CD14-positive monocyte (primary cell): ENCODE measurements around the gene STAC3. TPM values are rescaled to one million over a fixed set of nuclear protein-coding genes. Genes with fewer than 3 reads are reported as not detected.

Experiments used
- DNase-seq, 3 donors: peaks; one replicate each; pipeline ENCODE4 v3.0.0-alpha.2; 2011 to 2022
- H2AFZ ChIP-seq: 2 replicates; pipeline ENCODE4 v1.6.0; 2012; ENCODE audit warnings: mild to moderate bottlenecking, low read depth, low read length, inconsistent platforms; ENCODE audit not compliant: insufficient read depth, poor library complexity, severe bottlenecking
- H3K27ac ChIP-seq, 2 donors: 1 replicate in 1 of 2; 2 replicates in 1 of 2; pipeline ENCODE4 v1.5.1; 2012 to 2013; ENCODE audit warnings: low read length in 2 of 2, control low read depth in 1 of 2, inconsistent platforms in 1 of 2, low read depth in 1 of 2, mild to moderate bottlenecking in 1 of 2
- H3K27me3 ChIP-seq, 2 donors: one replicate each; pipeline versions ENCODE4 v1.6.0 to v1.6.1; 2011 to 2013; ENCODE audit warnings: low read length in 2 of 2; ENCODE audit not compliant: control insufficient read depth in 2 of 2, insufficient read depth in 2 of 2
- H3K36me3 ChIP-seq, 2 donors: replicated peaks in 1 of 2; 1 replicate in 1 of 2; 2 replicates in 1 of 2; pipeline versions ENCODE4 v1.5.1 to v1.6.1; 2012 to 2013; ENCODE audit warnings: low read length in 2 of 2, control low read depth in 1 of 2, inconsistent platforms in 1 of 2, mild to moderate bottlenecking in 1 of 2; ENCODE audit not compliant: insufficient read depth in 2 of 2, control insufficient read depth in 1 of 2
- H3K4me1 ChIP-seq, 2 donors: 1 replicate in 1 of 2; 2 replicates in 1 of 2; pipeline versions ENCODE4 v1.5.1 to v1.6.1; 2012 to 2013; ENCODE audit warnings: low read length in 2 of 2, control low read depth in 1 of 2, inconsistent platforms in 1 of 2, mild to moderate bottlenecking in 1 of 2, moderate library complexity in 1 of 2; ENCODE audit not compliant: insufficient read depth in 2 of 2, control insufficient read depth in 1 of 2
- H3K4me2 ChIP-seq: replicated peaks from 2 replicates; pipeline ENCODE3; 2012; ENCODE audit warnings: low read length, moderate library complexity, mild to moderate bottlenecking; ENCODE audit not compliant: poor library complexity, severe bottlenecking; ENCODE audit errors: extremely low read depth
- H3K4me3 ChIP-seq, 3 experiments: fragments of 200-600 bp in 1 of 3; sonication (generic) in 1 of 3; replicated peaks in 1 of 3; 1 replicate in 2 of 3; 2 replicates in 1 of 3; pipeline ENCODE4 v1.5.1; 2011 to 2013; ENCODE audit warnings: low read length in 3 of 3, mild to moderate bottlenecking in 3 of 3, control low read depth in 2 of 3, low read depth in 2 of 3, inconsistent platforms in 1 of 3, moderate library complexity in 1 of 3
- H3K79me2 ChIP-seq: 2 replicates; pipeline ENCODE4 v1.6.0; 2012; ENCODE audit warnings: mild to moderate bottlenecking, control low read depth, inconsistent platforms, low read length, moderate library complexity; ENCODE audit not compliant: insufficient read depth
- H3K9ac ChIP-seq: 2 replicates; pipeline ENCODE4 v1.6.0; 2017; ENCODE audit warnings: low read length, mild to moderate bottlenecking; ENCODE audit not compliant: insufficient read depth, poor library complexity, severe bottlenecking
- H3K9me3 ChIP-seq, 2 donors: replicated peaks in 1 of 2; 1 replicate in 1 of 2; 2 replicates in 1 of 2; pipeline versions ENCODE4 v1.5.1 to v1.6.1; 2012 to 2013; ENCODE audit warnings: low read length in 2 of 2, control low read depth in 1 of 2; ENCODE audit not compliant: control insufficient read depth in 1 of 2, insufficient read depth in 1 of 2
- H4K20me1 ChIP-seq: 2 replicates; pipeline ENCODE4 v1.6.0; 2012; ENCODE audit warnings: mild to moderate bottlenecking, low read length, control low read depth, moderate library complexity; ENCODE audit not compliant: insufficient read depth
- H3K27ac Mint-ChIP-seq, 7 donors: one replicate each; pipeline ENCODE4 v1.8.0; 2020; ENCODE audit warnings: mild to moderate bottlenecking in 7 of 7, mixed read lengths in 7 of 7, moderate library complexity in 6 of 7, inconsistent platforms in 2 of 7
- H3K27me3 Mint-ChIP-seq, 3 donors: one replicate each; pipeline ENCODE4 v1.8.0; 2021 to 2022; ENCODE audit warnings: low read depth in 3 of 3, mild to moderate bottlenecking in 3 of 3, mixed read lengths in 3 of 3, moderate library complexity in 3 of 3, inconsistent platforms in 1 of 3
- H3K36me3 Mint-ChIP-seq, 2 donors: one replicate each; pipeline ENCODE4 v1.8.0; 2020; ENCODE audit warnings: mixed read lengths in 2 of 2, inconsistent platforms in 1 of 2, mild to moderate bottlenecking in 1 of 2
- H3K4me1 Mint-ChIP-seq: one replicate; pipeline ENCODE4 v1.8.0; 2020; ENCODE audit warnings: mild to moderate bottlenecking, mixed read lengths
- H3K4me3 Mint-ChIP-seq, 2 donors: one replicate each; pipeline ENCODE4 v1.8.0; 2020; ENCODE audit warnings: mild to moderate bottlenecking in 2 of 2, mixed read lengths in 2 of 2, moderate library complexity in 1 of 2
- H3K9me3 Mint-ChIP-seq, 7 donors: one replicate each; pipeline ENCODE4 v1.8.0; 2020 to 2022; ENCODE audit warnings: mixed read lengths in 7 of 7, mild to moderate bottlenecking in 6 of 7, moderate library complexity in 6 of 7, inconsistent platforms in 2 of 7
- WGBS: methylation state at CpG from one replicate; pipeline ENCODE4 v1.1.5; 2013; ENCODE audit warnings: missing lambda C conversion rate; ENCODE audit not compliant: insufficient coverage; 5-methylcytosine and 5-hydroxymethylcytosine counted together
- intact Hi-C, 2 donors: fragments of 100-400 bp; cut with micrococcal nuclease; formaldehyde crosslinking; loops; one replicate each; pipeline versions ENCODE4 v1.15.0 to v1.15.1; 2023
- polyA plus RNA-seq, 3 donors: library from polyadenylated mRNA; depleted of rRNA in 1 of 3; unstranded in 2 of 3; stranded (reverse) in 1 of 3; fragments of 300-500 nt in 2 of 3; fragments of >200 nt in 1 of 3; fragmentation: Illumina TruSeq in 2 of 3; gene quantifications; 1 replicate in 2 of 3; 2 replicates in 1 of 3; pipeline ENCODE4 v1.2.3, GENCODE V29; 2012 to 2021
- TF ChIP-seq, protein P1 (sequence below): fragments of 200-600 bp; IDR thresholded peaks from one replicate; pipeline ENCODE4 v1.8.0; 2022; ENCODE audit warnings: antibody characterized with exemption, mild to moderate bottlenecking

Gene STAC3
- polyA plus RNA-seq, 3 donors, result 7.0 to 32.1 (median 9.1) TPM

DNA sequence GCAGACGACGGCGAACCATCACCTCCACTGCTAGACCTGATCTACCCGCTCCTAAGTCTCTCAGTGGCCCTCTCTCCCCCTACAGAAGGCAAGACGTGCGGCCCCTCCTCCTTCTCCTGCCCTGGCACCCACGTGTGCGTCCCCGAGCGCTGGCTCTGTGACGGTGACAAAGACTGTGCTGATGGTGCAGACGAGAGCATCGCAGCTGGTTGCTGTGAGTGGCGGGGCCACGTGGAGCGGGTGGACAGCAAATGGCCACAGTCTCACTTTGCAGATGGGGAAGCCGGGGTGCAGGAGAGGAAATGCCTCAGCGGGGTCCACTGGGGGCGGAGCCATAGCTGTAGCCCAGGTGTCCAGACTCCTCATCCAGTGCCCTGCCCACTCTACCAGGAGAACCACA lies 55.8 kb downstream of the STAC3 start:
- no peaks in the 10 kb centered on the region for H3K27me3 ChIP-seq
- H4K20me1 ChIP-seq, result peaks cover 100% of the 10 kb centered on the region
- no peak overlapping the region for H2AFZ ChIP-seq
- no peaks in the 10 kb centered on the region for H3K9me3 ChIP-seq
- no peaks in the 10 kb centered on the region for H3K4me1 ChIP-seq
- intact Hi-C loops, result no loop called here
- WGBS, result 87% methylated on average over 12 of the region's 19 CpGs
- DNase-seq, result no peak
- H3K4me3 ChIP-seq, result no peak overlapping the region
- H3K79me2 ChIP-seq, result no peaks in the 10 kb centered on the region
- Mint-ChIP-seq H3K36me3 (peaks cover 98 to 100% of the 10 kb centered on the region in 2 donors), H3K9me3 (peaks cover 0 to 4% (median 1%) of the 10 kb centered on the region in 7 donors), H3K4me3 (no peak overlapping the region), H3K27ac (no peak overlapping the region), H3K27me3 (peaks cover 1 to 21% (median 5%) of the 10 kb centered on the region in 3 donors), H3K4me1 (no peaks in the 10 kb centered on the region)
- H3K36me3 ChIP-seq, result peaks cover 100% of the 10 kb centered on the region in 2 donors
- H3K9ac ChIP-seq, result no peak overlapping the region
- no peak overlapping the region for H3K4me2 ChIP-seq
- no peak overlapping the region for H3K27ac ChIP-seq
- TF ChIP-seq, protein P1, sequence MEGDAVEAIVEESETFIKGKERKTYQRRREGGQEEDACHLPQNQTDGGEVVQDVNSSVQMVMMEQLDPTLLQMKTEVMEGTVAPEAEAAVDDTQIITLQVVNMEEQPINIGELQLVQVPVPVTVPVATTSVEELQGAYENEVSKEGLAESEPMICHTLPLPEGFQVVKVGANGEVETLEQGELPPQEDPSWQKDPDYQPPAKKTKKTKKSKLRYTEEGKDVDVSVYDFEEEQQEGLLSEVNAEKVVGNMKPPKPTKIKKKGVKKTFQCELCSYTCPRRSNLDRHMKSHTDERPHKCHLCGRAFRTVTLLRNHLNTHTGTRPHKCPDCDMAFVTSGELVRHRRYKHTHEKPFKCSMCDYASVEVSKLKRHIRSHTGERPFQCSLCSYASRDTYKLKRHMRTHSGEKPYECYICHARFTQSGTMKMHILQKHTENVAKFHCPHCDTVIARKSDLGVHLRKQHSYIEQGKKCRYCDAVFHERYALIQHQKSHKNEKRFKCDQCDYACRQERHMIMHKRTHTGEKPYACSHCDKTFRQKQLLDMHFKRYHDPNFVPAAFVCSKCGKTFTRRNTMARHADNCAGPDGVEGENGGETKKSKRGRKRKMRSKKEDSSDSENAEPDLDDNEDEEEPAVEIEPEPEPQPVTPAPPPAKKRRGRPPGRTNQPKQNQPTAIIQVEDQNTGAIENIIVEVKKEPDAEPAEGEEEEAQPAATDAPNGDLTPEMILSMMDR, result no peak

DNA sequence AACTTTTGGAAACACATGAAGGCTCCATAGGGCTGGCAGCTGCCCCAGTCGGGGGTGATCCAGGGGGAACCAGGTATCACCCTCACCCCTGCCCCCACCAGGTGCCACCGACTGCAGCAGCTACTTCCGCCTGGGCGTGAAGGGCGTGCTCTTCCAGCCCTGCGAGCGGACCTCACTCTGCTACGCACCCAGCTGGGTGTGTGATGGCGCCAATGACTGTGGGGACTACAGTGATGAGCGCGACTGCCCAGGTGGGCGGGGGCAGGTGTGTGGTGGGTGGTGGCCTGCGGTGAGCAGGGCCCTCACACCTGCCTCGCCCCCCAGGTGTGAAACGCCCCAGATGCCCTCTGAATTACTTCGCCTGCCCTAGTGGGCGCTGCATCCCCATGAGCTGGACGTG lies 56.7 kb downstream of the STAC3 start:
- H4K20me1 ChIP-seq, result peaks cover 100% of the 10 kb centered on the region
- no peak overlapping the region for H3K27ac ChIP-seq
- no peak overlapping the region for H2AFZ ChIP-seq
- peaks cover 1 to 20% (median 5%) of the 10 kb centered on the region in 3 donors for H3K27me3 Mint-ChIP-seq
- DNase-seq, result no peak
- intact Hi-C loops, result no loop called here
- TF ChIP-seq, protein P1, result no peak
- no peaks in the 10 kb centered on the region for H3K27me3 ChIP-seq
- peaks cover 98 to 100% of the 10 kb centered on the region in 2 donors for H3K36me3 ChIP-seq
- no peak overlapping the region for H3K4me2 ChIP-seq
- no peaks in the 10 kb centered on the region for H3K9me3 ChIP-seq
- H3K4me3 ChIP-seq, result no peak overlapping the region
- H3K9ac ChIP-seq, result no peak overlapping the region
- H3K4me1 ChIP-seq, result no peaks in the 10 kb centered on the region
- H3K27ac Mint-ChIP-seq, result no peak overlapping the region
- H3K4me1 Mint-ChIP-seq, result no peaks in the 10 kb centered on the region
- peaks cover 98 to 100% of the 10 kb centered on the region in 2 donors for H3K36me3 Mint-ChIP-seq
- peaks cover 0 to 4% (median 2%) of the 10 kb centered on the region in 7 donors for H3K9me3 Mint-ChIP-seq
- no peaks in the 10 kb centered on the region for H3K79me2 ChIP-seq
- H3K4me3 Mint-ChIP-seq, result no peak overlapping the region
- 97% methylated on average over 12 of the region's 18 CpGs for WGBS
